Sigmoid colon (tissue), 7 donors: ENCODE data around the gene ARHGAP15. TPM values are rescaled to one million over a fixed set of nuclear protein-coding genes. Genes with fewer than 3 reads are reported as not detected.

Experiments
- DNase-seq: peaks from one replicate; pipeline ENCODE4 v3.0.0-alpha.2; 2019
- H3K27ac ChIP-seq, 4 donors: fragments of 200-600 bp; sonication (generic); one replicate each; pipeline ENCODE4 v1.5.1; 2016 to 2019; ENCODE audit warnings: mild to moderate bottlenecking in 1 of 4
- H3K27me3 ChIP-seq, 3 donors: fragments of 200-600 bp; sonication (generic); one replicate each; pipeline ENCODE4 v1.5.1; 2019; ENCODE audit warnings: mild to moderate bottlenecking in 1 of 3
- H3K36me3 ChIP-seq, 4 donors: fragments of 200-600 bp; sonication (generic); one replicate each; pipeline ENCODE4 v1.5.1; 2016 to 2019
- H3K4me1 ChIP-seq, 4 donors: fragments of 200-600 bp; sonication (generic); one replicate each; pipeline ENCODE4 v1.5.1; 2017 to 2019
- H3K4me3 ChIP-seq, 4 donors: fragments of 200-600 bp; sonication (generic); one replicate each; pipeline ENCODE4 v1.5.1; 2017 to 2019; ENCODE audit warnings: mild to moderate bottlenecking in 2 of 4, moderate library complexity in 1 of 4
- H3K9me3 ChIP-seq, 4 donors: fragments of 200-600 bp in 3 of 4; sonication (generic) in 3 of 4; one replicate each; pipeline versions ENCODE4 v1.5.1 to v1.6.1; 2013 to 2019
- EP300 ChIP-seq, 4 donors: sonication (generic); formaldehyde crosslinking; IDR thresholded peaks; one replicate each; pipeline ENCODE4 v1.6.1; 2017; ENCODE audit warnings: antibody characterized with exemption in 4 of 4
- POLR2A ChIP-seq, 2 donors: fragments of 450-650 bp; IDR thresholded peaks; one replicate each; pipeline ENCODE4 v1.6.1; 2016; ENCODE audit warnings: antibody characterized with exemption in 2 of 2, mild to moderate bottlenecking in 2 of 2, moderate library complexity in 2 of 2
- POLR2AphosphoS5 ChIP-seq, 4 donors: sonication (generic); formaldehyde crosslinking; IDR thresholded peaks; one replicate each; pipeline ENCODE4 v1.6.1; 2017; ENCODE audit warnings: antibody characterized with exemption in 4 of 4
- WGBS, 2 donors: extraction: QIAGEN DNeasy Blood & Tissue Kit; methylation state at CpG; one replicate each; pipeline ENCODE4 v1.1.7; 2013; 5-methylcytosine and 5-hydroxymethylcytosine counted together
- intact Hi-C: fragments of 100-400 bp; cut with DNase I; formaldehyde crosslinking; loops from one replicate; pipeline ENCODE4 v1.15.1; 2023
- polyA plus RNA-seq, 3 donors: library from polyadenylated mRNA; stranded (reverse); fragments of 200-250 nt; gene quantifications; one replicate each; pipeline ENCODE4 v1.2.3, GENCODE V29; 2013
- total RNA-seq, 4 donors: library from RNA; depleted of rRNA; stranded (reverse); fragments of >200 nt; gene quantifications; one replicate each; pipeline ENCODE4 v1.1.0, GENCODE V29; 2016
- TF ChIP-seq, protein P1 (sequence below), 4 experiments: fragments of 450-650 bp in 3 of 4; fragments of 200-600 bp in 1 of 4; IDR thresholded peaks; one replicate each; pipeline ENCODE4 v1.5.1; 2016 to 2019; ENCODE audit warnings: antibody characterized with exemption in 4 of 4, mild to moderate bottlenecking in 3 of 4, moderate library complexity in 2 of 4
- donor health status: healthy with polysubstance abuse.
- donor health status: Bipolar disorder and iron deficiency.
- donor health status: healthy.

Gene ARHGAP15
- total and polyA plus RNA-seq, 7 donors: 3.7 to 16.4 (median 6.0) TPM

DNA sequence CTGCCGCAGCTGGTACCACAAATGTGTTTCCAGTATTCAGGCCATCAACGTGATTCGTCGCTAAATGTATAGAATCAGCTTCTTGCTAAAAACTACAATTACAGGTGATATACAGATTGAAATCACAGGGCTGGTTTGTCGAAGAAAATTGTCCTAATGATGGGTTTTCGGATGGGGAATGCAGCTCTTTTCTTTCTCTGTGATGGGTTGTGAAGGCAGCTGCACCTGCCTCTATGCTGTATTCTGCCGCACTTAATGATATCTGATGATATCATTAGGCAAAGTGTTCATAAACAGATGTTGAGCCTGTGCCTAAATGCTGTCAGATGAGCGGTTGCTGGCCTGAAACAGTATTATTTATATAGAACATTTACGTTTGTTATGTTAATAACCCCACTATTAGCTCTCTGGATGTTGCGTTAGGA, 218.1 kb downstream of the ARHGAP15 start:
- Histone ChIP-seq H3K4me1 (no peaks in the 10 kb centered on the region), H3K36me3 (no peaks in the 10 kb centered on the region), H3K27ac (no peak overlapping the region), H3K27me3 (no peaks in the 10 kb centered on the region), H3K9me3 (no peaks in the 10 kb centered on the region), H3K4me3 (no peak overlapping the region)
- TF ChIP-seq POLR2AphosphoS5 (IDR thresholded peaks at IDR 0.05) (no peak), POLR2A (IDR thresholded peaks at IDR 0.05) (no peak), EP300 (IDR thresholded peaks at IDR 0.05) (no peak)
- TF ChIP-seq, protein P1, sequence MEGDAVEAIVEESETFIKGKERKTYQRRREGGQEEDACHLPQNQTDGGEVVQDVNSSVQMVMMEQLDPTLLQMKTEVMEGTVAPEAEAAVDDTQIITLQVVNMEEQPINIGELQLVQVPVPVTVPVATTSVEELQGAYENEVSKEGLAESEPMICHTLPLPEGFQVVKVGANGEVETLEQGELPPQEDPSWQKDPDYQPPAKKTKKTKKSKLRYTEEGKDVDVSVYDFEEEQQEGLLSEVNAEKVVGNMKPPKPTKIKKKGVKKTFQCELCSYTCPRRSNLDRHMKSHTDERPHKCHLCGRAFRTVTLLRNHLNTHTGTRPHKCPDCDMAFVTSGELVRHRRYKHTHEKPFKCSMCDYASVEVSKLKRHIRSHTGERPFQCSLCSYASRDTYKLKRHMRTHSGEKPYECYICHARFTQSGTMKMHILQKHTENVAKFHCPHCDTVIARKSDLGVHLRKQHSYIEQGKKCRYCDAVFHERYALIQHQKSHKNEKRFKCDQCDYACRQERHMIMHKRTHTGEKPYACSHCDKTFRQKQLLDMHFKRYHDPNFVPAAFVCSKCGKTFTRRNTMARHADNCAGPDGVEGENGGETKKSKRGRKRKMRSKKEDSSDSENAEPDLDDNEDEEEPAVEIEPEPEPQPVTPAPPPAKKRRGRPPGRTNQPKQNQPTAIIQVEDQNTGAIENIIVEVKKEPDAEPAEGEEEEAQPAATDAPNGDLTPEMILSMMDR (IDR thresholded peaks at IDR 0.05): no peak
- DNase-seq: no peak
- WGBS, 2 donors: 82 to 86% methylated on average over 10 of the region's 10 CpGs
- intact Hi-C loops: no loop called here

GRCh38 chr2:143347901-143348414, 218.7 kb downstream of the ARHGAP15 start:
- Histone ChIP-seq H3K27ac (no peak overlapping the region), H3K4me3 (no peak overlapping the region), H3K4me1 (no peaks in the 10 kb centered on the region), H3K36me3 (no peaks in the 10 kb centered on the region), H3K9me3 (no peaks in the 10 kb centered on the region), H3K27me3 (no peaks in the 10 kb centered on the region)
- TF ChIP-seq POLR2A (IDR thresholded peaks at IDR 0.05): no peak
- TF ChIP-seq EP300 (IDR thresholded peaks at IDR 0.05): no peak
- TF ChIP-seq, protein P1 (IDR thresholded peaks at IDR 0.05): no peak
- TF ChIP-seq POLR2AphosphoS5 (IDR thresholded peaks at IDR 0.05): no peak
- DNase-seq: no peak
- intact Hi-C loops: no loop called here
- 82 to 91% methylated on average over 4 of the region's 4 CpGs for WGBS, 2 donors

- Histone ChIP-seq H3K27ac (no peak overlapping the region), H3K4me1 (no peaks in the 10 kb centered on the region), H3K9me3 (no peaks in the 10 kb centered on the region), H3K27me3 (no peaks in the 10 kb centered on the region), H3K4me3 (no peak overlapping the region), H3K36me3 (no peaks in the 10 kb centered on the region)
- no peak for DNase-seq
- 81 to 91% methylated on average over 13 of the region's 13 CpGs for WGBS, 2 donors
- intact Hi-C loops: no loop called here
- TF ChIP-seq EP300 (IDR thresholded peaks at IDR 0.05) (no peak), POLR2AphosphoS5 (IDR thresholded peaks at IDR 0.05) (no peak), POLR2A (IDR thresholded peaks at IDR 0.05) (no peak)
- TF ChIP-seq, protein P1 (IDR thresholded peaks at IDR 0.05): no peak
These were observed 225.0 kb downstream of the ARHGAP15 start for GRCh38 chr2:143354050-143354750.

DNA sequence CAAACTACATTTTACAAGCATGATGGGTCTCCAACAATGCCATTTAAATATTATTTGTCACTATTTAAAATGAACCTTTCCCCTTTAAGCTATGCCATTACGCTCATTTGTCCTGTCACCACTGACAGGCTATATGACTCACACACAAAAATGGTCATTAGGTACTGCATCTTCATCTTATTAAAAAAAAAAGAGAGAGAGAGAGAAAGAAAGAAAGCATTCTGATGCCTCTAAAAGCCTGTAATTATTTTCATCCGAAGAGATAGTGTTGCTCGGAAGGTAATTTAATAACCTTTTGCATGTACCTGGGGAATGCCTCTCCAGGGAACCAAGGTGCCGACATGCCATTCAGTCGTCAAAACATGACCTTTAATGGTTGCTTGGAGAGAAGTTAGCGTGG, 226.7 kb downstream of the ARHGAP15 start:
- no peak for DNase-seq
- Histone ChIP-seq H3K9me3 (no peaks in the 10 kb centered on the region), H3K27me3 (no peaks in the 10 kb centered on the region), H3K4me1 (no peaks in the 10 kb centered on the region), H3K4me3 (no peak overlapping the region), H3K36me3 (no peaks in the 10 kb centered on the region), H3K27ac (no peak overlapping the region)
- 77 to 86% methylated on average over 6 of the region's 6 CpGs for WGBS, 2 donors
- intact Hi-C loops: no loop called here
- TF ChIP-seq EP300 (IDR thresholded peaks at IDR 0.05) (no peak), POLR2A (IDR thresholded peaks at IDR 0.05) (no peak), POLR2AphosphoS5 (IDR thresholded peaks at IDR 0.05) (no peak)
- TF ChIP-seq, protein P1 (IDR thresholded peaks at IDR 0.05): no peak
